HG02571 (cell line): ENCODE data around the gene CEP350.

Experiments
- ATAC-seq: cut with Tn5 transposase; IDR thresholded peaks from one replicate; pipeline ENCODE4 v1.9.1; 2021; ENCODE audit warnings: mild to moderate bottlenecking, moderate library complexity; ENCODE audit not compliant: unreplicated experiment

Gene CEP350

GRCh38 chr1:180046674-180047073 lies 92.1 kb downstream of the CEP350 start:
- ATAC-seq, result no peak

- ATAC-seq, result no peak
Measured at GRCh38 chr1:180053594-180054567, 99.3 kb downstream of the CEP350 start.

- no peak for ATAC-seq
Measured at GRCh38 chr1:180057883-180058396, 103.3 kb downstream of the CEP350 start.

GRCh38 chr1:180061019-180061418 lies 106.4 kb downstream of the CEP350 start:
- ATAC-seq, result no peak

- no peak for ATAC-seq
Measured at GRCh38 chr1:180062452-180062971, 107.9 kb downstream of the CEP350 start.

GRCh38 chr1:180065408-180065807 lies 110.8 kb downstream of the CEP350 start:
- no peak for ATAC-seq

GRCh38 chr1:180066150-180066549 lies 111.5 kb downstream of the CEP350 start:
- ATAC-seq, result no peak

- ATAC-seq, result no peak
Measured at GRCh38 chr1:180070286-180070685, 115.7 kb downstream of the CEP350 start.

GRCh38 chr1:180071759-180072158 lies 117.1 kb downstream of the CEP350 start:
- no peak for ATAC-seq

GRCh38 chr1:180080439-180080838 lies 125.8 kb downstream of the CEP350 start:
- ATAC-seq, result no peak

- ATAC-seq, result no peak
Measured at GRCh38 chr1:180081474-180081873, 126.9 kb downstream of the CEP350 start.

- ATAC-seq, result no peak
Measured at GRCh38 chr1:180083164-180083563, 128.6 kb downstream of the CEP350 start.

GRCh38 chr1:180084867-180085266 lies 130.3 kb downstream of the CEP350 start:
- no peak for ATAC-seq

- no peak for ATAC-seq
Measured at GRCh38 chr1:180085331-180085730, 130.7 kb downstream of the CEP350 start.

- no peak for ATAC-seq
Measured at GRCh38 chr1:180092931-180093650, 138.5 kb downstream of the CEP350 start.

GRCh38 chr1:180094705-180095295 lies 140.2 kb downstream of the CEP350 start:
- no peak for ATAC-seq

- ATAC-seq, result no peak
Measured at GRCh38 chr1:180096584-180097325, 142.1 kb downstream of the CEP350 start.

GRCh38 chr1:180097326-180097605 lies 142.7 kb downstream of the CEP350 start:
- ATAC-seq, result no peak

GRCh38 chr1:180101411-180101810 lies 146.8 kb downstream of the CEP350 start:
- ATAC-seq, result no peak

GRCh38 chr1:180103819-180104218 lies 149.2 kb downstream of the CEP350 start:
- no peak for ATAC-seq

GRCh38 chr1:180112091-180112490 lies 157.5 kb downstream of the CEP350 start:
- ATAC-seq, result no peak
